GM19193 (cell line): ENCODE measurements around the gene PCDHB9.
"Not testable (repeated sequence)": the region's sequence is repeated elsewhere in the genome, so short reads cannot be mapped to it uniquely, and the experiment has no call there.

Experiments used
- POLR2A ChIP-seq: IDR thresholded peaks from 4 replicates; pipeline ENCODE4 v1.6.1; 2011; ENCODE audit not compliant: insufficient read depth, insufficient read length; ENCODE audit errors: extremely low read depth

The PCDHB9 gene

GRCh38 chr5:141213656-141214339 is 26.8 kb downstream of the PCDHB9 start, which contains the start of gene PCDHB13:
TSS of gene PCDHB13 (plus strand) at chr5:141213919. CDS start at chr5:141214124, 205 bp downstream.
- not testable (repeated sequence) for TF ChIP-seq POLR2A

- no peak for TF ChIP-seq POLR2A
Observed at GRCh38 chr5:141223112-141223783, 36.3 kb downstream of the PCDHB9 start, which contains the start of gene PCDHB14. TSS of gene PCDHB14 (plus strand) at chr5:141223343. CDS start at chr5:141223506, 163 bp downstream.

GRCh38 chr5:141234109-141234667 is 47.2 kb downstream of the PCDHB9 start:
- no peak for TF ChIP-seq POLR2A

GRCh38 chr5:141236516-141237313 is 49.8 kb downstream of the PCDHB9 start:
- no peak for TF ChIP-seq POLR2A
